Stomach (tissue), 4 donors: ENCODE data around the gene LAMB3.

Experiments used
- EP300 ChIP-seq: sonication (generic); formaldehyde crosslinking; IDR thresholded peaks from one replicate; pipeline ENCODE4 v1.6.1; 2017; ENCODE audit warnings: antibody characterized with exemption
- POLR2A ChIP-seq, 4 donors: fragments of 450-650 bp; IDR thresholded peaks; one replicate each; pipeline ENCODE4 v1.6.1; 2016; ENCODE audit warnings: antibody characterized with exemption in 4 of 4, control low read depth in 2 of 4, mild to moderate bottlenecking in 1 of 4, moderate library complexity in 1 of 4
- POLR2AphosphoS5 ChIP-seq, 3 donors: sonication (generic); formaldehyde crosslinking; IDR thresholded peaks; one replicate each; pipeline ENCODE4 v1.6.1; 2016; ENCODE audit warnings: antibody characterized with exemption in 3 of 3
- TF ChIP-seq, protein P1 (sequence below), 7 experiments: fragments of 450-650 bp in 4 of 7; fragments of 200-600 bp in 3 of 7; sonication (generic) in 3 of 7; IDR thresholded peaks; one replicate each; pipeline ENCODE4 v1.5.1; 2016 to 2019; ENCODE audit warnings: antibody characterized with exemption in 7 of 7, control low read depth in 2 of 7, mild to moderate bottlenecking in 1 of 7

DNA sequence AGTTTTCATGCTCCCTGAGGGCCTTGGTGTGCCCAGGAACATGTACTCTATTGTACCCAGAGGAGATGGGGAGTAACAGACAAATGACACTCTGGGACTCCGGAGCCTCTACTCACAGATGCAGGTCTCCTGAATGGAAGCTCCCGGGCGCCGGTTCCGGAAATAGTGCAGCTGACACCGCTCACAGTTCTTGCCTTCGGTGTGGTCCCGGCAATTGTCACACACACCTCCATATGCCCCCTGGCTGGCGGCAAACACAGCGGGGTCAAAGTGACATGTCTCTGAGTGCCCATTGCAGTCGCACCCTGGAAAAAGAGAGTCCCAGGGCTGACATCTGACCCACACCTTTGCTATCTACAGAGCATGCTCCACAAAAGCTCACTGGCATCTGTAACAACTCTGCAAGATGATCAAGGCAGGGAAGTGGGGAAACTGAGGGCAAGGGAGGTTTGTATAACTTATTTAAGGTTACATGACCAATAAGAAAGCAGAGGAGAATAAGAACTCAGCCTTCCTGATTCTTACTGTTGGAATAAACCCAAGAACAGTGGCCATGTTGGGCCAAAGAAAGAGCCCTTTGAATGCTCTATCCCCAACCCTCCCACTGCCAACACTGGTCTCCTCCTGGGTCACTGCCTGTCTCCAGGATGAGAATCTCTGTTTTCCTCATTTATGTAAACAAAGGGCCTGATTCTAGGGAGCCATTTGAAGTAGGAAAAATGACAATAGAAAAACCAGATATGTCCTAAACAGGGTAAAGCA is 22.4 kb downstream of the LAMB3 start:
- TF ChIP-seq POLR2A (IDR thresholded peaks at IDR 0.05) (no peak), POLR2AphosphoS5 (IDR thresholded peaks at IDR 0.05) (no peak), EP300 (no peak)
- TF ChIP-seq, protein P1, sequence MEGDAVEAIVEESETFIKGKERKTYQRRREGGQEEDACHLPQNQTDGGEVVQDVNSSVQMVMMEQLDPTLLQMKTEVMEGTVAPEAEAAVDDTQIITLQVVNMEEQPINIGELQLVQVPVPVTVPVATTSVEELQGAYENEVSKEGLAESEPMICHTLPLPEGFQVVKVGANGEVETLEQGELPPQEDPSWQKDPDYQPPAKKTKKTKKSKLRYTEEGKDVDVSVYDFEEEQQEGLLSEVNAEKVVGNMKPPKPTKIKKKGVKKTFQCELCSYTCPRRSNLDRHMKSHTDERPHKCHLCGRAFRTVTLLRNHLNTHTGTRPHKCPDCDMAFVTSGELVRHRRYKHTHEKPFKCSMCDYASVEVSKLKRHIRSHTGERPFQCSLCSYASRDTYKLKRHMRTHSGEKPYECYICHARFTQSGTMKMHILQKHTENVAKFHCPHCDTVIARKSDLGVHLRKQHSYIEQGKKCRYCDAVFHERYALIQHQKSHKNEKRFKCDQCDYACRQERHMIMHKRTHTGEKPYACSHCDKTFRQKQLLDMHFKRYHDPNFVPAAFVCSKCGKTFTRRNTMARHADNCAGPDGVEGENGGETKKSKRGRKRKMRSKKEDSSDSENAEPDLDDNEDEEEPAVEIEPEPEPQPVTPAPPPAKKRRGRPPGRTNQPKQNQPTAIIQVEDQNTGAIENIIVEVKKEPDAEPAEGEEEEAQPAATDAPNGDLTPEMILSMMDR (IDR thresholded peaks at IDR 0.05): no peak
